Tibial nerve (tissue), 4 donors: ENCODE data around the gene RNU1-2. TPM values are rescaled to one million over a fixed set of nuclear protein-coding genes. Genes with fewer than 3 reads are reported as not detected.
"Not testable (repeated sequence)": the region's sequence is repeated elsewhere in the genome, so short reads cannot be mapped to it uniquely, and the experiment has no call there.

Experiments used
- DNase-seq, 2 donors: peaks; one replicate each; pipeline ENCODE4 v3.0.0-alpha.2; 2019; ENCODE audit warnings: low spot score in 2 of 2
- H3K27ac ChIP-seq, 4 donors: fragments of 200-600 bp; sonication (generic) in 3 of 4; one replicate each; pipeline ENCODE4 v1.5.1; 2017 to 2019; ENCODE audit warnings: mild to moderate bottlenecking in 1 of 4
- H3K27me3 ChIP-seq, 2 donors: fragments of 200-600 bp; sonication (generic) in 1 of 2; one replicate each; pipeline versions ENCODE4 v1.5.1 to v1.6.0; 2017 to 2019
- H3K36me3 ChIP-seq, 3 donors: fragments of 200-600 bp; sonication (generic); one replicate each; pipeline ENCODE4 v1.5.1; 2018 to 2019
- H3K4me1 ChIP-seq, 4 donors: fragments of 200-600 bp; sonication (generic) in 3 of 4; one replicate each; pipeline ENCODE4 v1.5.1; 2017 to 2019
- H3K4me3 ChIP-seq, 4 donors: fragments of 200-600 bp; sonication (generic) in 3 of 4; one replicate each; pipeline ENCODE4 v1.5.1; 2017 to 2019; ENCODE audit warnings: mild to moderate bottlenecking in 1 of 4, moderate library complexity in 1 of 4
- H3K9me3 ChIP-seq, 4 donors: fragments of 200-600 bp; sonication (generic) in 3 of 4; one replicate each; pipeline ENCODE4 v1.5.1; 2017 to 2019
- CTCF ChIP-seq, 5 experiments: fragments of 200-600 bp in 3 of 5; fragments of 450-650 bp in 2 of 5; sonication (generic) in 3 of 5; IDR thresholded peaks; one replicate each; pipeline ENCODE4 v1.5.1; 2016 to 2019; ENCODE audit warnings: antibody characterized with exemption in 5 of 5, mild to moderate bottlenecking in 3 of 5, moderate library complexity in 2 of 5
- EP300 ChIP-seq, 2 donors: sonication (generic); formaldehyde crosslinking; IDR thresholded peaks; one replicate each; pipeline ENCODE4 v1.6.1; 2017; ENCODE audit warnings: antibody characterized with exemption in 2 of 2, mild to moderate bottlenecking in 1 of 2
- POLR2A ChIP-seq, 2 donors: fragments of 450-650 bp; IDR thresholded peaks; one replicate each; pipeline ENCODE4 v1.6.1; 2017; ENCODE audit warnings: antibody characterized with exemption in 2 of 2, mild to moderate bottlenecking in 2 of 2, moderate library complexity in 2 of 2
- WGBS, 2 donors: methylation state at CpG; one replicate each; pipeline ENCODE4 v1.1.5; 2018; 5-methylcytosine and 5-hydroxymethylcytosine counted together
- total RNA-seq, 4 donors: library from RNA; depleted of rRNA; stranded (reverse); fragments of >200 nt; gene quantifications; one replicate each; pipeline ENCODE4 v1.1.0, GENCODE V29; 2016

RNU1-2 gene
- total RNA-seq, 4 donors from 2014 or later: under 0.01 TPM

DNA sequence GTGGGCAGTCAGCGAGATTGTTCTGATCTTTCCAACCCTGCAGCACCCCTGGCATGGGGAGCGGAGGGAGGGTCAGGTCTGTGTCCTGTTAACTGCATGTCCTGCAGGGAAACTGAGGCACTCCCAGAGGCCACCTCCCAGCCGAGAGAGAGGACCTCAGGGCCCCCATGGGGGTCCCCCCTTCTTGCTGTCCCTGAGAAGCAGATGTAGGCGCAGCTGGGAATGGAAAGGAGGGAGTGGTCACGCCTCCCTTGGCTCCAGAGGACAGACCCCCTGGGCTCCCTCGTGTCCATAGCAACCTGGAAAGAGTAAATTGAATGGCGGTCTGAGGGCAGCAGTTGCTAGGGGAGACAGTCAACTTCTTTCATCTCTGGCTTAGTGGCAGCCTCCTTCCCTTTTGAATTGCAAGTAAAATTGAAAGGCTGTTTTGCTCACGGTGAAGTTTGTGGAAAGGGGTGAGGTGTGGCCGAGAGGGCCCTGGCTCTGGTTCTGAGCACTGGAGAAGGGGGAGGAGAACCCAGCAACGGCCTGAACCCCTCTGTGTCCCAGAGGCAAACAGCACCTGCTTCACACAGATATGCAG is 30.8 kb downstream of the RNU1-2 start:
- H3K9me3 ChIP-seq: no peaks in the 10 kb centered on the region
- H3K27me3 ChIP-seq: peaks cover 0 to 17% of the 10 kb centered on the region in 2 donors
- no peak for DNase-seq
- peaks cover 0 to 26% (median 0%) of the 10 kb centered on the region in 3 donors for H3K36me3 ChIP-seq
- H3K4me3 ChIP-seq: no peak overlapping the region
- no peak overlapping the region for H3K27ac ChIP-seq
- WGBS, 2 donors: 53% methylated on average over 10 of the region's 10 CpGs
- peaks cover 0 to 19% (median 2%) of the 10 kb centered on the region in 4 donors for H3K4me1 ChIP-seq
- no peak for TF ChIP-seq EP300 (IDR thresholded peaks at IDR 0.05)

DNA sequence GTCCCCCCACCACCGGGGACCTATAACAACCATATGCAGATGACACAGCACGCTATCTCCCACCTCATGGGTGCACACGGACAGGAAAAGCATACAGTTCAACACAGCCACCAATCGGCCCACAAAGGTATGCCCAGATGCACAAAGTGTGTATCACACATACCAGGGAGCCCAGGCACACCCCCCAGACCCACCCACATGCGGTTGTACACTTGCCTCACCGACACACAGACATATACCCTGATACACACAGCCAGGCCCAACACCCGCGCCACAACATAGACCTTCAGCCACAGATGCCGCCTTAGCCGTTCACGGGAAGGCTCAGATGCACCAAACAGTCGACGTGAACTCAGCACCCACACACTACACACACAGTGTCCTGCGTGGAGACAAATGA is 31.5 kb downstream of the RNU1-2 start:
- Histone ChIP-seq H3K27me3 (peaks cover 0 to 10% of the 10 kb centered on the region in 2 donors), H3K4me1 (peaks cover 0 to 14% (median 0%) of the 10 kb centered on the region in 4 donors), H3K27ac (no peak overlapping the region), H3K36me3 (peaks cover 0 to 33% (median 0%) of the 10 kb centered on the region in 3 donors), H3K4me3 (no peak overlapping the region), H3K9me3 (no peaks in the 10 kb centered on the region)
- TF ChIP-seq POLR2A (IDR thresholded peaks at IDR 0.05) (no peak), EP300 (IDR thresholded peaks at IDR 0.05) (no peak), CTCF (IDR thresholded peaks at IDR 0.05) (no peak)
- WGBS, 2 donors: 78 to 83% methylated on average over 14 of the region's 14 CpGs
- DNase-seq: no peak

DNA sequence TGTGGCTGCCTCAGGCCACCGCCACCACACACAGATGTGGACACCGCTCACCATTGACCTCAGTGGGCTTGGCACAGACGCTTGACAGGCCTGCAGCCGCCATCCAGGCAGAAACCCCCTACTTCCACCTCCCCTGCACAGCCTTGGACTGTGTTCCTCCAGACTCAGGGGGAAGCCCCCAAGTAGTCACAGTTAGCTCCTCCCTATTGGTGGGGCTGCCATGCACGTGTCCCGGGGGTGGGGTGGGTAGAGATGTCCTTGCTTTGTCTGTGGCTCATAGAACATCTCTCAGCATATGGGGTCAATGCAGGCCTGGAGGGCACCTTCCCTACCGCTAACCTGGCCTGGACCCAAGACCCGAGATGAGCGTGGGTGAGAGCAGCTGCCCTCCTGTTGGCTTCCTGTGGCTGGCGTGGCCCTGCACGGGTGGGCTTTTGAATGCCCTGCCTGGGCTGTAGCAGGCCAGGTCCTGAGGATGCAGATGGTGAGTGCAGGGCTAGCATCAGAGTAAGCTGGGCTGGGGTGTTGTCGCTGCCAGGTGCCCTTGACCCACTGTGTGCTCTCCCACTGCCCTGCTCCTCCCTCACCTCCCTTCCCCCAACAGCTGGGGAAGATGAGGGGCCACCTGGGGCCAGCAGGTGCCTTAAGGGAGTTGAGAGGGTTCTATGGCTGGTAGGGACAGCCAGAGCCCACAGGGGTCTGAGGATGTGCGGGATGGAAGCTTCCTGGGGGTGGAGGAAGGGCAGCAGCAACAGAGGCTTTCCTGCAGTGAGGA is 32.1 kb downstream of the RNU1-2 start:
- H3K9me3 ChIP-seq: no peaks in the 10 kb centered on the region
- WGBS, 2 donors: 76 to 79% methylated on average over 13 of the region's 13 CpGs
- peaks cover 0 to 39% (median 0%) of the 10 kb centered on the region in 3 donors for H3K36me3 ChIP-seq
- H3K4me3 ChIP-seq: no peak overlapping the region
- DNase-seq: no peak
- H3K4me1 ChIP-seq: peaks cover 0 to 14% (median 0%) of the 10 kb centered on the region in 4 donors
- H3K27me3 ChIP-seq: peaks cover 0 to 4% of the 10 kb centered on the region in 2 donors
- H3K27ac ChIP-seq: no peak overlapping the region
- TF ChIP-seq CTCF (IDR thresholded peaks at IDR 0.05) (no peak), EP300 (IDR thresholded peaks at IDR 0.05) (no peak), POLR2A (IDR thresholded peaks at IDR 0.05) (no peak)

DNA sequence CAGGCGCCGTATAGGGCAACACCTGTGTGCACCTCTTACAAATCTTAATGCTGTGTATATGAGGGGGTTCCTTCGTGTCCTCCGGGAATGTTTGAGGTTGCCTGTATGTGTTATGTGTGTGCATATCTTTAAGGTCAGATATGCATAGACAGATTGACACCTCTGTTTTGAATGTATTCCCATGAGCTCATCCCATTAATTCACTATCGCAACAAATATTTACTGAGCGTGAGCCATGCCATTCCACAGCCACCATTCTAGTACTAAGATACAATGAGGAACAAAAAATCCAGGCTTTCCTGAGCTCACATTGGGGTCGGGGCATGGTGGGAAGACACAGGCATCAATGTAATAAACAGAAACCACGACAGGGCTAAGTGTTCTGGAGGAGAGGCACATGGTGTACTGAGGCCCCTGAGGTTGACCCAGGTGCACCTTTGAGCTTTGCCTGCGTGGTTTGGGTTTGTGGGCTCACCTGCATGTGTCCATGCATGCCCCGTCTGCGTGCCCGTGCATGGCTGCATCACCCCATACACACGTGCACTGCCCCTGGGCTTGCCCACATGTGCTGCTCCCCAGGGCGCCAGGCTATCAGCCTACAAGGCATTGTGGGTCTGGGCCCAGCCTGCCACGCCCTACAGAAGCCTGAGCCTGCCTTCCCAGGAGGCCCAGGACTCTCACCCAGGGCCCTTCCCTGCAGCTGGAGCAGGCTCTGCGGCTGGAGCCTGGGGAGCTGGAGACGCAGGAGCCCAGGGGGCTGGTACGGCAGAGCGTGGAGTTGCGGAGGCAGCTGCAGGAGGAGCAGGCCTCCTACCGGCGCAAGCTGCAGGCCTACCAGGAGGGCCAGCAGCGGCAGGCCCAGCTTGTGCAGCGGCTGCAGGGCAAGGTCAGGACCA is 33.6 kb downstream of the RNU1-2 start:
- DNase-seq, H3K27me3 ChIP-seq, H3K4me3 ChIP-seq, H3K27ac ChIP-seq, H3K9me3 ChIP-seq: not testable (repeated sequence)
- H3K4me1 ChIP-seq: peaks cover 0 to 14% (median 0%) of the 10 kb centered on the region in 4 donors
- 75 to 78% methylated on average over 24 of the region's 24 CpGs for whole genome bisulfite sequencing, 2 donors
- peaks cover 0 to 50% (median 0%) of the 10 kb centered on the region in 3 donors for H3K36me3 ChIP-seq

DNA sequence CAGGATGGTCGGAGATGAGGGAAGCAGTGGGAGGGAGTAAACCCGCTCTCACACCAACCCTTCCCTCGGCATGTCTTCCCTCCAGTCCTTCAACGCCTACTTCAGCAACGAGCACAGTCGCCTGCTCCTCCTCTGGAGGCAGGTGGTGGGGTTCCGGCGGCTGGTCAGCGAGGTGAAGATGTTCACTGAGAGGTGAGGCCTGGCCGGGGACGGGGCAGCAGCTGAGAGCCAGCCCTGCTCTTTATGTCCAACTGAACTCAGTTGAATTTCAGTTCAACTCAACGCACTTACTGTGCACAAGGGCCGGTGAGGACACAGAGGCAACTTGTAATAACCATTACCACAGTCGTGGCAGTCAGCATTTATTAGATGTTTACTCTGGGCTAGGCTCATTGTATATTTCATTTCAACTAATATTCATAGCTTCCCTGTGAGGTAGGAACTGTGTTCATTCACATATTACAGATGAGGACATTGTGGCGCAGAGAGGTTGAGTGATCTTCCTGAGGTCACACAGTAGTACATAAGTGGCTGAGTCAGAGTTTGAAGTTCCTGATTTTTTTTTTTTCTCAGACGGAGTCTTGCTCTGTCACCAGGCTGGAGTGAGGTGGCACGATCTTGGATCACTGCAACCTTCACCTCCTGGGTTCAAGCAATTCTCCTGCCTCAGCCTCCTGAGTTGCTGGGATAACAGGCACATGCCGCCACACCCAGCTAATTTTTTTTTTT is 35.6 kb downstream of the RNU1-2 start:
- 81% methylated on average over 18 of the region's 18 CpGs for WGBS, 2 donors
- not testable (repeated sequence) for DNase-seq, H3K4me1 ChIP-seq, H3K27ac ChIP-seq, H3K4me3 ChIP-seq, H3K9me3 ChIP-seq, H3K27me3 ChIP-seq
- peaks cover 0 to 68% (median 0%) of the 10 kb centered on the region in 3 donors for H3K36me3 ChIP-seq

- H3K9me3 ChIP-seq, H3K27me3 ChIP-seq, H3K4me1 ChIP-seq, H3K27ac ChIP-seq, H3K4me3 ChIP-seq, DNase-seq: not testable (repeated sequence)
- peaks cover 0 to 94% (median 0%) of the 10 kb centered on the region in 3 donors for H3K36me3 ChIP-seq
These were observed 38.2 kb downstream of the RNU1-2 start for GRCh38 chr1:16933945-16934344.

- DNase-seq, H3K9me3 ChIP-seq, H3K4me3 ChIP-seq, H3K27me3 ChIP-seq, H3K27ac ChIP-seq, H3K4me1 ChIP-seq: not testable (repeated sequence)
- H3K36me3 ChIP-seq: peaks cover 0 to 97% (median 0%) of the 10 kb centered on the region in 3 donors
- WGBS, 2 donors: 79 to 83% methylated on average over 16 of the region's 16 CpGs
These were observed 40.8 kb downstream of the RNU1-2 start for GRCh38 chr1:16936580-16936979.
